ENCODE data around the gene AUTS2.
A peak's percentile ranks its signal among the peaks of the same experiment; 100 is the strongest.

Gene AUTS2

DNA sequence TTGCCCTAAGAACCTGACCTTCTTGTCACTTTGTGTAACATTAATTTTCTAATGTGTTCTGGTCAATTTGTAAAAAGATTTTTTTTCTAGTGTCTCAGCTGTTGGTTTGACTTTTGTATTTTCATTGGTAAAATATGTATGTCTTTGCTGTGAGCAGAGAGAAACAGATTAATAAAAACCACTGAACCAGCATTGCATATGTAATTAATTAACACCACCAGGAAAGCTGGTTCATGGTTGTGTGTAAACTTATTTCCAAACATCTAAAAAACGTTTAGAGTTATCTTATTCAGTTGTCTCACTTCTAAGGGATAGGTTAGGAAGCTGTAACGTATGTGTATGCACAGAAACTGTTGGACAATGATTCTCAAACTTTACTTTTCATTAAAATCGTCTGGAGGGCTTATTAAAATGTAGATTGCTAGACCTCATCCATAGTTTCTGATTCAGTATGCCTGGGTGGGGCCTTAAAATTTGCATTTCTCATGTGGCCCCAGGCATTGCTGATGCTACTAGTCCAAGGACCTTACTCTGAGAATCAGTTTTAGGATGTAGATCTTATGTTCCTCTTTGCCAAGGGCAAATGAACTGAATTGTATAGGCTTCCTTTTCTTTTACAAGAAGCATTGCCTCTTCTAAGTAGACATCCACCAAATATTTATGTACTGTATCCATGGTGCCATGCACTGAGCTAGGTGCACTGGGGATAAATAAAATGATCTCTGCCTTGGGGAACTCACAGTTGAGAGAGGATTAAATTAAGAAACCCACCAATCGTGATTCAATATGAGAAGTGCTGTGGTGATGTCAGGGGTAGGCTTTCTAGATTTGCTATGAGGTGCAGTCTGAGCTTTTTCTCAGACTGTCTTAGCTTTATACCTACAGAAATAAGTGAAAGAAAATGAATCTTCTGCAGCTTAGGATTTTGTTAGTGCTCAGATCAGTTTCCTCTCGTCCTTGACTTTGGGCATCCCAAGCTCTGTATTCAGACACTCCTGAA lies 98.7 kb downstream of the AUTS2 start:
- H3K36me3 ChIP-seq (ENCODE audit: insufficient read depth, low read depth, low read length), result no peaks in the 10 kb centered on the region
- no peaks in the 10 kb centered on the region for H3K9me3 ChIP-seq (ENCODE audit: insufficient read depth, low read depth, low read length)
- H3K27me3 ChIP-seq (ENCODE audit: insufficient read depth, low read length), result no peaks in the 10 kb centered on the region
- no peak overlapping the region for H3K4me3 ChIP-seq (ENCODE audit: low read length)
- no peak overlapping the region for H3K9ac ChIP-seq (ENCODE audit: low read depth, low read length)
- H3K27ac ChIP-seq (ENCODE audit: low read length), result no peak overlapping the region
- peaks cover 3% of the 10 kb centered on the region; the same call in 1 of the 2 replicates for H3K4me1 ChIP-seq (ENCODE audit: insufficient read depth, low read length)

DNA sequence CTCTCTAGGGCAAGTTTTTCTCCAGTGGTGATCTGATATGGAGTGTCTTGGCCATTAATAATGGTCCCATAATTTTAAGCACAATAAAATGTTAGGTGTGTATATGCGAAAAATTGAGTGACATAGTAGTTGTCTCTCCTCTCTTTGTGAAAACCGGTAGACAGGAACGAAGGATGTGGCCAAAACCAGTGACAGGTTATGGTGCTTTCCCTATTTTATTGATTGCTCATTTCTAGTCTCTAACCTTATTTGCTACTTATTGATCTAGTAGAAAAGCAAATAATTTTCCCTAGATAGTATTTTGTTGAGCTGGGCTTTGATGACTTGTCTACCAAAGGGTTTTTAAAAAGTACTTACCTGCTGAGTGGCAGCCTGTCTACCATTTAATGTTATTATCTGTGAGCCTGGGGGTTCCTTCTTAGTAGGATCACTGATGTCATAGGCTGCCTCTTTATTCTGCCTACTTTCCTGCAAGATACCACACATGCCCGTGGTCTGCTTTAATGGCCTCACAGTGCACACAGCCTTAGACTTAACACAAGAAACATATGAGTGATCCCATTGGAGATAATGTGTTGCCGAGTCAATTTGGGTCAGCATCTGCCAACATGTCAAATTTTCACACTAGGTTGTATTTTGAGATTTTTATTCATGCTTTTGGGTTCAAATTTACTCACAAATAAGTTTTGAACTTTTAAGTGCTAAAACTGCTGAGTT lies 100.0 kb downstream of the AUTS2 start:
- Histone ChIP-seq H3K27ac (ENCODE audit: low read length) (no peak overlapping the region), H3K9ac (ENCODE audit: low read depth, low read length) (no peak overlapping the region), H3K4me1 (ENCODE audit: insufficient read depth, low read length) (peaks cover 2% of the 10 kb centered on the region), H3K27me3 (ENCODE audit: insufficient read depth, low read length) (no peaks in the 10 kb centered on the region), H3K4me3 (ENCODE audit: low read length) (no peak overlapping the region), H3K9me3 (ENCODE audit: insufficient read depth, low read depth, low read length) (no peaks in the 10 kb centered on the region), H3K36me3 (ENCODE audit: insufficient read depth, low read depth, low read length) (no peaks in the 10 kb centered on the region)

DNA sequence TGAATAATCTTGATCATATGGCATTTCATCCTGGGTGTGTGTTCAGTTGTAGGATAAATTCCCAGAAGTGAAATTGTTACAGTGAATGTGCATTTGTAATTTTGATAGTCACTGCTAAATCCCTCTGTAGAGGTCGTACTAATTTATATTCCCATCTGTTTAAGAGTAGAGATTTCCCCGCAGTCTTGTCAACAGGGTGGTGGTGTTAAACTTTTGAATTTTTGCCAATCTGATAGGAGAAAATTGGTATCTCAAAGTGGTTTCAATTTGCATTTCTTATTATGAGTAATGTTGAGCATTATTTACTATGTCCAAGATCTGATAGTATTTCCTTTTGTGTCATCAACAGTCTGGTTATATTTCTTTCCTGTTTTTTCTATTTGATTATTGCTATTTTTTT lies 101.7 kb downstream of the AUTS2 start:
- Histone ChIP-seq H3K27me3 (ENCODE audit: insufficient read depth, low read length) (no peaks in the 10 kb centered on the region), H3K4me3 (ENCODE audit: low read length) (no peak overlapping the region), H3K9me3 (ENCODE audit: insufficient read depth, low read depth, low read length) (no peaks in the 10 kb centered on the region), H3K4me1 (ENCODE audit: insufficient read depth, low read length) (no peaks in the 10 kb centered on the region; the same call in 1 of the 2 replicates), H3K27ac (ENCODE audit: low read length) (no peak overlapping the region), H3K9ac (ENCODE audit: low read depth, low read length) (no peak overlapping the region), H3K36me3 (ENCODE audit: insufficient read depth, low read depth, low read length) (no peaks in the 10 kb centered on the region)

DNA sequence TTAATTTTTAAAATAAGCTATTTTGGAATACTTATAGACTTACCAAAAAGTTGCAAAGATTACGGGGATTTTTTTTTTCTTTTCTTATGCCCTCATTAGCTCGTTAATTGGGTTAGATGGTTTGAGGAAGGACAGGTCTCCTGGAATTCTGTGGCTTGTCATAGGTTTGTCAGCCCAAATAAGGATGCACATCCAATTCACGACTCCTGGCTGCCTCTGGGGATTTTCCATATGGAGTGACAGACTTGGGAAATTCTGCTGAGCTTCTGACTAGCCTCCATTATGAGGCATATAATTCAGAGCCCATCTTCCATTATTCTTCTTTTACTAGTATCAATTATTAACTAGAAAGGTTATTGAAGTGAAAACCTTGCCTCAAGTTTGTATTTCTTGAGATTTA lies 102.1 kb downstream of the AUTS2 start:
- H3K9me3 ChIP-seq (ENCODE audit: insufficient read depth, low read depth, low read length), result no peaks in the 10 kb centered on the region
- H3K4me1 ChIP-seq (ENCODE audit: insufficient read depth, low read length), result no peaks in the 10 kb centered on the region; the same call in 1 of the 2 replicates
- H3K9ac ChIP-seq (ENCODE audit: low read depth, low read length), result no peak overlapping the region
- no peaks in the 10 kb centered on the region for H3K27me3 ChIP-seq (ENCODE audit: insufficient read depth, low read length)
- H3K4me3 ChIP-seq (ENCODE audit: low read length), result no peak overlapping the region
- no peak overlapping the region for H3K27ac ChIP-seq (ENCODE audit: low read length)
- H3K36me3 ChIP-seq (ENCODE audit: insufficient read depth, low read depth, low read length), result no peaks in the 10 kb centered on the region

DNA sequence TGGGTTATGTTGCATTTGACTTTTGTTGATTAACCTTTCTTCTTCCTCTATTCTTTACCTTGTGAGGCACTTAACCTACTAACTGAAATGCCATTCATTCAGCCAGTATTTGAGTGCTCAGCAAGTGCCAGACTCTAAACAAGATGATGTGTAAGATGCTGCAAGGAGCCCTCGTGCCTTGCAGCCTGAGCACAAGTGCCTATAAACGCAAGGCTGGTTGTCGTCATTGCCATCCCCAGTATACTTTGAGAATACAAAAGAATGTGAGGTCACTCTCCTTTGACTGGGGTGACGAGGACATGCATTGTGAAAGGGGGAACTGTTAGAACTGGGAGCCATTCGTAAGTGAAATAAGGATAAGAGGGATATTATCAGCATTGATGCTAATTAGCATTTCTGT lies 103.0 kb downstream of the AUTS2 start:
- H3K27ac ChIP-seq (ENCODE audit: low read length), result no peak overlapping the region
- H3K9ac ChIP-seq (ENCODE audit: low read depth, low read length), result no peak overlapping the region
- H3K4me1 ChIP-seq (ENCODE audit: insufficient read depth, low read length), result peaks cover 6% of the 10 kb centered on the region; the same call in 1 of the 2 replicates
- H3K9me3 ChIP-seq (ENCODE audit: insufficient read depth, low read depth, low read length), result no peaks in the 10 kb centered on the region
- H3K36me3 ChIP-seq (ENCODE audit: insufficient read depth, low read depth, low read length), result no peaks in the 10 kb centered on the region
- no peak overlapping the region for H3K4me3 ChIP-seq (ENCODE audit: low read length)
- H3K27me3 ChIP-seq (ENCODE audit: insufficient read depth, low read length), result no peaks in the 10 kb centered on the region

DNA sequence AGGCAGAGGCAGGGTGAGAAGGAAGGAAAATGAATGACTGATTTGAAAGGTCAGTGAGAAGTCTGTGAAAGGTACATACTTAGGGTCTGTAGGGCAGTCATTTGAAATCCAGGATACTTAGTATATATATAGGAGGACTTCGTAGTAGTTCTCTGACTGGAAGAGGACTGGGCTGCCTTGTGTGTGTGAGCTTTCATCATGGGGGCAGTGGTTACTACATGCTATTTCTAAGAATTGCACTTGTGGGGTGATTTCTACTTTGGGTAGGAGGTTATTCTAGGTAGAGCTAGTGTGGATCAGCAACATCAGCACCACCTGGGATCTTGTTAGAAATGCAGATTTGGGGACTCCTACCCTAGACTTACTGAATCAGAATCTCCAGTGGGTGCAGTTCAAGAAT lies 104.1 kb downstream of the AUTS2 start:
- Histone ChIP-seq H3K27me3 (ENCODE audit: insufficient read depth, low read length) (no peaks in the 10 kb centered on the region), H3K27ac (ENCODE audit: low read length) (no peak overlapping the region), H3K4me1 (ENCODE audit: insufficient read depth, low read length) (peaks cover 16% of the 10 kb centered on the region; the same call in 1 of the 2 replicates), H3K9me3 (ENCODE audit: insufficient read depth, low read depth, low read length) (no peaks in the 10 kb centered on the region), H3K9ac (ENCODE audit: low read depth, low read length) (no peak overlapping the region), H3K36me3 (ENCODE audit: insufficient read depth, low read depth, low read length) (no peaks in the 10 kb centered on the region), H3K4me3 (ENCODE audit: low read length) (no peak overlapping the region)

DNA sequence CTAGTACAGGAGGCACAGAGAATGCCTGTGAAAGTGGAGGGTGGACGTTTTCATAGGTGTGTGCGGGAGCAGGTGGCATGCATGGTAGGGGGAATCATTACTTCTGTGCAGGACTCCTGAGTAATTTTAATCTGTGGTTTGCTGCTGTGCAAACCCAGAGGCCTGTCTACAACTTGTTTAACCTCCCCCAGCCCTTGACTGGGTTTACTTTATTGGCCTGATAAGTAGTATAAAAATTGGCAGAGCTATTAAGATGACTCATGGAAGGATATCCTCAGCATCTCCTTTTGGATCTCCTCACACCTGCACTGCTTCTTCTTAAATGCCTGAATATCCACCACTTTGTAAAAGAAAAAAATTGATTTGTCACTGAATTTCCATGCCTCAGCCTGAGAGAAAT lies 104.8 kb downstream of the AUTS2 start:
- no peak overlapping the region for H3K4me3 ChIP-seq (ENCODE audit: low read length)
- peaks cover 16% of the 10 kb centered on the region; the same call in 1 of the 2 replicates for H3K4me1 ChIP-seq (ENCODE audit: insufficient read depth, low read length)
- no peaks in the 10 kb centered on the region for H3K9me3 ChIP-seq (ENCODE audit: insufficient read depth, low read depth, low read length)
- no peaks in the 10 kb centered on the region for H3K36me3 ChIP-seq (ENCODE audit: insufficient read depth, low read depth, low read length)
- no peaks in the 10 kb centered on the region for H3K27me3 ChIP-seq (ENCODE audit: insufficient read depth, low read length)
- no peak overlapping the region for H3K9ac ChIP-seq (ENCODE audit: low read depth, low read length)
- no peak overlapping the region for H3K27ac ChIP-seq (ENCODE audit: low read length)

DNA sequence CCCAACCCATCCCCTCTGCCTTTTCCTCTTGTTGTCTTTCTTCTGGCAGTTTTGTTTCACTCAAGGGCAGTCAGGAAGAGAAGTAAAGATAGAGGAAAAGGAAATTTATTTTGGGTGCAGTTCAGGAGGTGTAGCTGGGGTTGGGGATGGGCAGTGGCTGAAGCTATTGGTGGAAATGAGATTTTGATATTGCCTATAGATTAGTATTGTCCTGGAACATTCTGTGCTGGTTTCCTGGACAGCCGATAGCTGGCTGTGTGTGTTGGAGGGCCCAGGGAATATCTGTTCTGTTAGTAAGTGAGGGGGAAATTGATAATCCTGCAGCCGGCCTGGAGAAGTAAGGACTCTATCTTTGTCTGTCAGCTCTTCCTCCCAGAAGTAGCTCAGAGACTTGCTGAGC lies 107.8 kb downstream of the AUTS2 start:
- H3K36me3 ChIP-seq (ENCODE audit: insufficient read depth, low read depth, low read length), result no peaks in the 10 kb centered on the region
- H3K4me3 ChIP-seq (ENCODE audit: low read length), result no peak overlapping the region

DNA sequence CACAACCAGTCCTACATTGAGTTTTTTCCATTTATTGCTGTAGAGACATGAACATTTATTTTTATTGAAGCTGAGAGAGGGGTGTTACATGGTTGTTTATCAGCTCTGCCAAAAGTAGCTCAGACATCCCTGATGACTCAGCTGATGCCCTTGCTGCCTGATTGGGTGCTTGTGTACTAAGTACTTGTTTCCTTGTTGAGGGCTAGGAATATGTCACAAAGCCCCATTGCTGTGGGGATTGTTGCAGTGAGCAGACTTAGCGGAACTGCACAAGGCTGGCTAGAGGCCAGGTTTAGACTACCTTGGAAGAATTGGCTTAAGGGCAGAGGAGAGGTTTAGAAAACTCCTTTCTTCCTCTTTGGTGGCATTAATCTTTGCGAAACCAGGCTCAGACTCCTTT lies 110.6 kb downstream of the AUTS2 start:
- Histone ChIP-seq H3K4me1 (ENCODE audit: insufficient read depth, low read length) (peaks cover 36% of the 10 kb centered on the region), H3K36me3 (ENCODE audit: insufficient read depth, low read depth, low read length) (no peaks in the 10 kb centered on the region), H3K27me3 (ENCODE audit: insufficient read depth, low read length) (no peaks in the 10 kb centered on the region), H3K9me3 (ENCODE audit: insufficient read depth, low read depth, low read length) (no peaks in the 10 kb centered on the region), H3K4me3 (ENCODE audit: low read length) (no peak overlapping the region), H3K9ac (ENCODE audit: low read depth, low read length) (no peak overlapping the region), H3K27ac (ENCODE audit: low read length) (no peak overlapping the region)

More for the DNA sequence above, 107.8 kb downstream of the AUTS2 start:
- Histone ChIP-seq H3K27me3 (ENCODE audit: insufficient read depth, low read length) (no peaks in the 10 kb centered on the region), H3K9me3 (ENCODE audit: insufficient read depth, low read depth, low read length) (no peaks in the 10 kb centered on the region), H3K4me1 (ENCODE audit: insufficient read depth, low read length) (peaks cover 28% of the 10 kb centered on the region), H3K27ac (ENCODE audit: low read length) (no peak overlapping the region), H3K9ac (ENCODE audit: low read depth, low read length) (no peak overlapping the region)

DNA sequence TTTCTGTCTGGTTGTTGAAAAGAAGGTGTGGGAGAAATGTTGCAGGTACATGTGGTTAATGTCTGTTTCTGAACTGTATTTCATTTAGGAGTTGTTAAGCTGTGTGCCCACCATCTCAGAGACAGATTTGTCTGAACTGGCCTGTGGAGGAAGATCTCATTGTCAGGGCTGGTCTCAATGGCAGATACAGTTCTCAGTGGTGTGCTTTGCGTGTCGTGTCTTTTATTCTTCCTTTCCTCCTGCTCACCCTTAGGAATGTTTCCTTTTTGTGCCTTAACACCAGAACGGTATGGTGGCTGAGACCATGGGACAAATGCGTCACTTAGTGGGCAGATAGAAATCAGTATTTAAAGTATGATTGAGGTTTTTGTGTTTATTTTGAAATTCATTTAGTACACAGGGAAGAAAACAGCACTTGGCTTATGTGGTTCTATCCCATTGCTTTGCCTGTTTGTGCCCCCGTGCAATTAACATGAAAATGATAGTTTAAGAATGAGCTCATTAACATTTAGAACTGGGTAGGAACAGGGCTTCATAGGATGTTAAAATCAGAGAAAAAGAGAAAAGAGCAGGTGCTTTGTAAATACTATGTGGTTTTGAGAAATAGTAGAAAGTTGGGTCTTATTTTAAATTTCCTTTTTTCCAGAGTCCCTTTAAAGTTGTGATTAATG lies 112.6 kb downstream of the AUTS2 start:
- no peaks in the 10 kb centered on the region for H3K27me3 ChIP-seq (ENCODE audit: insufficient read depth, low read length)
- no peaks in the 10 kb centered on the region for H3K9me3 ChIP-seq (ENCODE audit: insufficient read depth, low read depth, low read length)
- H3K36me3 ChIP-seq (ENCODE audit: insufficient read depth, low read depth, low read length), result no peaks in the 10 kb centered on the region
- peak overlapping the region; percentile 0; the same call in 1 of the 2 replicates for H3K9ac ChIP-seq (ENCODE audit: low read depth, low read length)
- H3K4me1 ChIP-seq (ENCODE audit: insufficient read depth, low read length), result peaks cover 32% of the 10 kb centered on the region
- no peak overlapping the region for H3K27ac ChIP-seq (ENCODE audit: low read length)
- H3K4me3 ChIP-seq (ENCODE audit: low read length), result peak overlapping the region; percentile 23; the same call in 1 of the 2 replicates

DNA sequence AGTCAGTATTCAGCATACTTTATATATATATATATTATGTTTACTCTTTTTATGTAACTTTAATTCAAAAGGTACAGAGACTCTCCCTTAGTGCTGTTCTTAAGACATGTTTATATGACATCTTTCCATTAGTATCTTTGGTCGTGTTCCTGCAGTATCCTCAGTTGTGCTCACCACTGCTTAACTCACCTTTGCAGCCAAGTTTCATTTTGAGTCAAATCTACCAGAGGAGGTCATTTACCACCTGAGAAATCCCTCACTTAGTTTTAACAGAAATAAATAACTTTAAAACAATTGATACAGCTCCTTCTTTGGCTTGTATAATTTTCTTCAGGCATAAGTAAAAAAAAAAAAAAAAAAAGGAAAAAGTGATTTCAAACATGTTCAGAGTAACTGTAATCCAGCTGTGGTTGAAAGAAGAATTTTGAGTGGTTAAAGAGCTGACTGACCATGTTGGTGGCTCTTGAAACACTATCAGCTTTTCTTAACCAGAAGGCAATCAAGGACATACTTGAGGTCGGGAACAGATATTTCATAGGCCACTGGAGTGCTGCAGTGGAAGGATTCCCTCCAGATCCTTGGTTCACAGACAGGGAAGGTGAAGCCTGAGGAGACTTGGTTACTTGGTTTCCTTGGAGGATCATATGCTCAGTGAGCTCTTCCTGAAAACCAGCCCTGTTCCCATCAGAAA lies 116.8 kb downstream of the AUTS2 start:
- Histone ChIP-seq H3K9me3 (ENCODE audit: insufficient read depth, low read depth, low read length) (no peaks in the 10 kb centered on the region), H3K4me3 (ENCODE audit: low read length) (no peak overlapping the region), H3K27ac (ENCODE audit: low read length) (no peak overlapping the region), H3K36me3 (ENCODE audit: insufficient read depth, low read depth, low read length) (no peaks in the 10 kb centered on the region), H3K4me1 (ENCODE audit: insufficient read depth, low read length) (peaks cover 17% of the 10 kb centered on the region), H3K27me3 (ENCODE audit: insufficient read depth, low read length) (no peaks in the 10 kb centered on the region), H3K9ac (ENCODE audit: low read depth, low read length) (no peak overlapping the region)

Data from iPS-20b (cell line).